GM19397 (cell line): Measurements from ENCODE around the gene ZBTB39.
"Not testable (repeated sequence)": the region's sequence is repeated elsewhere in the genome, so short reads cannot be mapped to it uniquely, and the experiment has no call there.

Experiments used
- ATAC-seq: cut with Tn5 transposase; IDR thresholded peaks from one replicate; pipeline ENCODE4 v1.9.1; 2021; ENCODE audit warnings: mild to moderate bottlenecking, moderate library complexity; ENCODE audit not compliant: unreplicated experiment

Gene ZBTB39, protein sequence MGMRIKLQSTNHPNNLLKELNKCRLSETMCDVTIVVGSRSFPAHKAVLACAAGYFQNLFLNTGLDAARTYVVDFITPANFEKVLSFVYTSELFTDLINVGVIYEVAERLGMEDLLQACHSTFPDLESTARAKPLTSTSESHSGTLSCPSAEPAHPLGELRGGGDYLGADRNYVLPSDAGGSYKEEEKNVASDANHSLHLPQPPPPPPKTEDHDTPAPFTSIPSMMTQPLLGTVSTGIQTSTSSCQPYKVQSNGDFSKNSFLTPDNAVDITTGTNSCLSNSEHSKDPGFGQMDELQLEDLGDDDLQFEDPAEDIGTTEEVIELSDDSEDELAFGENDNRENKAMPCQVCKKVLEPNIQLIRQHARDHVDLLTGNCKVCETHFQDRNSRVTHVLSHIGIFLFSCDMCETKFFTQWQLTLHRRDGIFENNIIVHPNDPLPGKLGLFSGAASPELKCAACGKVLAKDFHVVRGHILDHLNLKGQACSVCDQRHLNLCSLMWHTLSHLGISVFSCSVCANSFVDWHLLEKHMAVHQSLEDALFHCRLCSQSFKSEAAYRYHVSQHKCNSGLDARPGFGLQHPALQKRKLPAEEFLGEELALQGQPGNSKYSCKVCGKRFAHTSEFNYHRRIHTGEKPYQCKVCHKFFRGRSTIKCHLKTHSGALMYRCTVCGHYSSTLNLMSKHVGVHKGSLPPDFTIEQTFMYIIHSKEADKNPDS

GRCh38 chr12:57005980-57006808 lies at the start of gene ZBTB39:
TSS of gene ZBTB39 (minus strand) at chr12:57006546. CDS start at chr12:57004917, 1,629 bp downstream.
- ATAC-seq = peak; percentile 75

GRCh38 chr12:57055824-57056223 lies 49.5 kb upstream of the ZBTB39 start:
- no peak for ATAC-seq

GRCh38 chr12:57053901-57054300 lies 47.6 kb upstream of the ZBTB39 start:
- ATAC-seq = not testable (repeated sequence)

DNA sequence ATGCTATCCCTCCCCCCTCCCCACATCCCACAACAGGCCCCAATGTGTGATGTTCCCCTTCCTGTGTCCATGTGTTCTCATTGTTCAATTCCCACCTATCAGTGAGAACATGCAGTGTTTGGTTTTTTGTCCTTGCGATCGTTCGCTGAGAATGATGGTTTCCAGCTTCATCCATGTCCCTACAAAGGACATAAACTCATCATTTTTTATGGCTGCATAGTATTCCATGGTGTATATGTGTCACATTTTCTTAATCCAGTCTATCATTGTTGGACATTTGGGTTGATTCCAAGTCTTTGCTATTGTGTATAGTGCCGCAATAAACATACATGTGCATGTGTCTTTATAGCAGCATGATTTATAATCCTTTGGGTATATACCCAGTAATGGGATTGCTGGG lies 46.8 kb upstream of the ZBTB39 start:
- ATAC-seq = not testable (repeated sequence)

DNA sequence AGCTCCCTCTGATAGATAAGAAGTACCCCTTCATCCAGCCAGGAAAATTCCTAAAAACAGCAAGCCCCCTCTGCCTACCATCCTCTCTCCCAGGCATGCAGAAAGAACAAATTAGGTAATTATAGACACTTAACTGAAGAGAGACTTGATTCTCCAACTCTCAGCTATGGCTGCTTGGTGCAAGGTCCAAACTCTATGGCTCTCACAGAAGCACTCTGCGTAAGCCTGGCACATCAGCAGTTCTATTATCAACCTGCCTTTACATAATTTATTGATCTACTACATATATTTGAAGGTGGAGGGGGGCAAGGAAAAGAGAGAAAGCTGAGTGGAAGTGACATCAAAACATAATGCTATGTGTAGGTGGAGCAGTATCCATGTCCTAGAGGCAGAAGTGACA lies 44.7 kb upstream of the ZBTB39 start:
- ATAC-seq = no peak

DNA sequence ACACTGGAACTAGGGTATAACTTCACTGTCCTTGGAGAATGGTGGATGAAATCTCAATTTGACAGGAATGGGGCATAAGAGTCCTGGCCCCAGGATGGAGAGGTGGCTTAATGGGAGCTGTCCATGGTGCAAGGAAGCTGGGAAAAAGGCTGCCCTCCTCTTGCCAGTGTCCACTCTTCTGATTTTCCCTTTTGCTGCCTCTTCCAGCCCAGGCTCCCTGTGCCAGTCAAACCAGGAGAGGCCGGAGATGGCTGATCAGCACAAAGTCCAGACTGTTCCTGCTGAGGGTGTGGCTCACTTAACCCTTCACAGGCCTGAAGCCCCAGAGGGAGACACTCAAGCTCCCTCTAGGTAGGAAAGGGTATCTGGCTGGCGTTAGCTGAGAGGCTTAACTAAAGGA lies 43.5 kb upstream of the ZBTB39 start, which contains the start of gene MYO1A:
Gene MYO1A (minus strand): TSS at position 240 of the 400 bp plus-strand sequence. CDS start 1,806 bp downstream, outside the sequence.
- ATAC-seq = no peak

GRCh38 chr12:57049119-57049446 lies 42.7 kb upstream of the ZBTB39 start:
- no peak for ATAC-seq

- ATAC-seq = no peak
Observed at GRCh38 chr12:57048423-57049118, 42.2 kb upstream of the ZBTB39 start.

DNA sequence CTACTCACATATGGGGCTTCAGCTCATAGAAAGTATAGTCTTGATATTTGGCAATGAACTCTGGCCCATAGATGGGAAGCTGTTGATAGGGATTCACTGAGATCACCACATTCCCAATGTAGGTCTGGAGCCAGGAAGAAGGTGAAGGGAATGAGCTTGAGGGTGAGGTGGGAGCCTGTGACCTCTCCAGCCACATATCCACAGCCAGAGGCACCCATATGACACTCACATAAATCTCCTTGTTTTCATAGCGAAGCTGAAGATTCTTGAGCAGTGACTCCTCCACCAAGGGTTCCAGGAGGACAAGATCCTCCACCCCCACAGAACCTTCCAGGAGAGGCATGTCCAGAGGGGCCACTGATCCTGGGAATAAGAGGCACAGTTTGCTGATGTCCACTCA lies 41.6 kb upstream of the ZBTB39 start:
- no peak for ATAC-seq

GRCh38 chr12:57046947-57047890 lies 40.9 kb upstream of the ZBTB39 start:
- no peak for ATAC-seq

DNA sequence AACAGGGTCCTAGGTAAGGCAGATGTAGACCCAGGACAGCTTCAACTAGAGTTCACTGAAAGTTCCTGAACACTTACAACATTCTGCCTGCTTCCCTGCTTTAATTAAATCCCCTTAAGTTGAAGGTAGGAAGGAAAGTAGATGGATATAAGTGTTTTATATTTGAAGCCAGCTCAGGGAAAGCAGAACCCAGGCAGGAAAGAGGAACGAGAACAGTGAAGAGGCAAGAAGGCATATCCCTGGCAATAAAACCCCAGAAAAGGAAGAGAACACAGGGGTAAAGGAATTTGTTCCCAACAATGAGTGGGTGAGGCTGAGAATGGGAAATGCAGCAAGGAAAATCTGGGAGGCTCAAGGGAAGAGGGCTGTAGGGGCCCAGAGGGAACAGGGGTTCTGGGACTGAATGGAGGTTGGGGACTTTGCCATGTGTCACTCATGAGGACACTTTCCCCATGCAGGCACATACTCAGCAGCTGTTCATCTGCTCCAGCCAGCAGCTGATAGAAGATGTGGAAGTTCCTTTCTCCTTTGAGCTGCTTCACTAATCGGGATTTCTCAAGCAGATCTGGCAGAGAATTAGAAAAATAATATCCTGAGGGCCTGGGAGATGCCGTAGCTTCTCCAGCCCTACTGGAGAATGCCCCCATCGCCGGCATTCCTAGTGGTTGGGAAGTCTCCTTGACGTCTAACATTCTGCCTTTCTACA lies 39.9 kb upstream of the ZBTB39 start:
- no peak for ATAC-seq

DNA sequence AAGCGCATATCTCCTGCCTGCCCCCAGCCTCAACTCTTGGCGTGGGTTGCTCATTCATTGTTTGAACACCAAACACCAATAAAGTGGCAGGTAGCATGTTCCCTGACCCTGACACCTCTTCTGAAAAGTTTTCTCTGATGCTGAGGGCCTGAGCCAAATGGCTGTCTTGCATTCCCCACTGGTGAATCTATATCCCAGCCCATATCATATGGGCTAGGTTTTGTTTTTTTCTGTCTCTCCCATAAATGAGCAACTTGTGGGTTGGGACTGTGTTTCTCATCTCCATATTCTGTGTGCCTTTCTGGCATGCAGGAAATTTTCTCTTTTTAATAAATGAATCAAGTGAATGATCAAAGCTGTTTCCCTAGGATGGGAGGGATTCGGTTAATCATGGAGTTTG lies 38.5 kb upstream of the ZBTB39 start:
- ATAC-seq = no peak

DNA sequence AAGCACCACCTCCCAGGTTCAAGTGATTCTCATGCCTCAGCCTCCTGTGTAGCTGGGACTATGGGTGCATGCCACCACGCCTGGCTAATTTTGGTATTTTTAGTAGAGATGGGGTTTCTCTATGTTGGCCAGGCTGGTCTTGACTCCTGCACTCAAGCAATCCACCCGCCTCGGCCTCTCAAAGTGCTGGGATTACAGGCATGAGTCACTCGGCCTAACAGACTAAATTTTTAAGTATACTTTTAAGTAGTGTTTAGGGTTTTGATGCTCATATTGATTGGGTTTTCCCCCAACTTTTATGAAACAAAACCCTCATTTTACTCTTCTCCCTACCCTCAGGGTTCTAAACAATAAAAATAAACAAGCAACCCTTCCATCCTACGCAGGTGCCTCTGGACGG lies 38.1 kb upstream of the ZBTB39 start:
- ATAC-seq = no peak

DNA sequence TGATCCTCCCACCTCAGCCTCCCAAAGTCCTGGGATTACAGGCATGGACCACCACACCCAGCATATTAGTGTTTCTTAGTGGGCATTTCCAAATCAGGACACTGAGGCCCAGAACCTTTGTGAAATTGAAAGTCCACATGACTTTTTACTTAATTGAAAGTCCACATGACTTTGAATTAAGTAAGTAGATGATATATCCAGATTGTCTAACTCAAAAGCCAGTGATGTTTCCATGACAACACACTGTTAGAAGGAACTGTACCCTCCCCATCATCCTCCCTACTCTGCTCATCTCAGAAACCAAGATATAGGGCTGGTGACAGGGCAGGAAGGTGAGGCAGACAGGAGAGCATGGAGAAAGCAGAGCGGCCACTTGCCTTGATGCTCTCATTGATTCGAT lies 36.3 kb upstream of the ZBTB39 start:
- no peak for ATAC-seq

GRCh38 chr12:57040750-57041149 lies 34.4 kb upstream of the ZBTB39 start:
- ATAC-seq = no peak

- no peak for ATAC-seq
Observed at GRCh38 chr12:57040211-57040610, 33.9 kb upstream of the ZBTB39 start.

DNA sequence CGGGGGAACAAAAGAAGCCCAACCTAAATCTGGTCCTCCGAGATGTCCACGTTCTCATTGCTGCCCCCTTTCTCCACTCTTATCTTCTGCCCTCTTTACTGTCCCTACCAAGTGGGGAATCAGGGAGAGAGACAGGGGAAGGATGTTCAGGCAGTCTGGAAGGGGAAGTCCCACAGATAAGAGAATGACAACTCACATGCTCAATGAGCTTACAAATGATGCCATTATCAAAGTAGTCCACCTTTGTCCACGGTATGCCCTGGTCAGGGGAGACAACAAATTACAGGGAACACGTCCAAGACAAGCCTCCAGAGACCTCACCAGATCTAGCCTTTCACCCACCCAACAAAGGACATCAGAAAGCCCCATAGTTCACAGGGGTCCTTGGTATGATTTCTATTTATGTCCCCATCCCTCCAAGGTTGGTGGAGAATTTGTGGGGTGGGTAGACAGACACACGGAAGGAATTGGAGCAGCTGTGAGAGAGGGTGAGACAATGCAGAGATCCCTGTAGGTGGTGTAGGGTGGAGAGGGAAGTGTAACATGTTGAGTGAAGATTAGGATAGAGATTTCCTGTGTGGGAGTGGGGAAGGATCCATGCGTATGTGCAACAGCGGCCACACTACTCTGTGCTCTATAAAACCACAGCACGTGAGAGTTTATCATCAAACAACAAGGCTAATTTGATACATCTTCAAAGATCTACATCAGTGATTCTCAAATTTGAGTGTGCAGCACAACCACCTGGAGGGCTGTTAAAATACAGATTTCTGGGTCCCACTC lies 32.9 kb upstream of the ZBTB39 start:
- no peak for ATAC-seq

DNA sequence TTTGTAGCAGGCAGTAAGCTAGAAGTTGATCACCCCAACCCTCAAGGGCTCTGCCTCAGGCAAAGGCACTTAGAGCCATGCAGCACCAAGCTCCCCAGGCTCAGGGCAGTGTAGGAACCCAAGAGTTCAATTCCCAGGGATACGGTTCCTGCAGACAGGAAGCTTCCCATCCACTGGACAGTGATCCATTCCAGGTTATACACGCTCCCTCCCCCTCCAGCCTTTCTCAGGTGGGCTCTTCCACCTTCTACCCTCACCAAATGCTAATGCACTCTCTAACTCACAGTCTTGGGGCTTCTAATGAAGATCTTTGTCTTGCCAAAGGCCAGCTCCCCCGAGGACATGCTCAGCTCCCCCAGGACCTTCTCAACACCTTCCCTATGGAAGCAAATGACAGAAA lies 30.9 kb upstream of the ZBTB39 start:
- no peak for ATAC-seq
